Prostate gland (tissue), 2 donors: Measurements from ENCODE around the gene SAMMSON. TPM values are rescaled to one million over a fixed set of nuclear protein-coding genes. Genes with fewer than 3 reads are reported as not detected.

Experiments
- DNase-seq: peaks from one replicate; pipeline ENCODE4 v3.0.0-alpha.2; 2019; ENCODE audit warnings: low spot score
- H3K27ac ChIP-seq, 2 donors: fragments of 200-600 bp; sonication (generic); 2 replicates each; pipeline ENCODE4 v1.5.1; 2017 to 2019
- H3K27me3 ChIP-seq: fragments of 200-600 bp; sonication (generic); replicated peaks from 2 replicates; pipeline ENCODE4 v1.5.1; 2019; ENCODE audit not compliant: insufficient read depth
- H3K36me3 ChIP-seq, 2 donors: fragments of 200-600 bp; sonication (generic); 1 replicate in 1 of 2; 2 replicates in 1 of 2; pipeline versions ENCODE4 v1.5.1 to v1.8.1; 2017 to 2019
- H3K4me1 ChIP-seq: fragments of 200-600 bp; sonication (generic); replicated peaks from 2 replicates; pipeline ENCODE4 v1.5.1; 2019
- H3K4me3 ChIP-seq, 2 donors: fragments of 200-600 bp; sonication (generic); 2 replicates each; pipeline ENCODE4 v1.5.1; 2017 to 2019
- H3K9me3 ChIP-seq: fragments of 200-600 bp; sonication (generic); 2 replicates; pipeline ENCODE4 v1.5.1; 2017
- POLR2A ChIP-seq: fragments of 450-650 bp; IDR thresholded peaks from one replicate; pipeline ENCODE4 v1.6.1; 2016; ENCODE audit warnings: antibody characterized with exemption, mild to moderate bottlenecking
- POLR2AphosphoS5 ChIP-seq: sonication (generic); formaldehyde crosslinking; IDR thresholded peaks from one replicate; pipeline ENCODE4 v1.6.1; 2017; ENCODE audit warnings: antibody characterized with exemption
- WGBS: methylation state at CpG from one replicate; pipeline ENCODE4 v1.1.5; 2018; 5-methylcytosine and 5-hydroxymethylcytosine counted together
- intact Hi-C: fragments of 100-400 bp; cut with DNase I; formaldehyde crosslinking; loops from one replicate; pipeline ENCODE4 v1.14.2; 2022
- total RNA-seq, 2 donors: library from RNA; depleted of rRNA; stranded (reverse); fragments of >200 nt; gene quantifications; one replicate each; pipeline ENCODE4 v1.1.0, GENCODE V29; 2016
- TF ChIP-seq, protein P1 (sequence below), 4 experiments: fragments of 200-600 bp in 2 of 4; fragments of 450-650 bp in 2 of 4; sonication (generic) in 2 of 4; IDR thresholded peaks; 1 replicate in 3 of 4; 2 replicates in 1 of 4; pipeline ENCODE4 v1.5.1; 2016 to 2019; ENCODE audit warnings: antibody characterized with exemption in 4 of 4, mild to moderate bottlenecking in 2 of 4, moderate library complexity in 2 of 4

SAMMSON gene
- total RNA-seq, 2 donors from 2014 or later: 0.14 to 2.8 TPM

DNA sequence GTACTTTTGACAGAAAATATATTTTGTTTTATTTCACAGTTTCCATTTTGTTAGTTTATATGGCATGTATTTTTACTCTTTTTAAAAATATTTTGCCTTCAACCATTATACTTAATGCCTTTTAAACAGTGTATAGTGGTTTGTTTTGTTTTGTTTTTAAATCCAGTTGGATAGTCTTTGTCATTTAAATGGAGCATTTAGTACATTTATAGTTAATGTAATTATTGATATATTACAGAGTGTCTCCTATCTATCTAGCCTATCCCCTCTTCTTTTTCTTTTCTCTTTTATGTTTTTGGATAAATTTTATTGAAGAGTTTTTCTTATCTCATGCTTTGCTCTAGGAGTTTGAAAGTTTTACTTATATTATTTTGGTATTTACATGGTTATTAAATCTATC is 3.6 kb downstream of the SAMMSON start:
- no peak overlapping the region for H3K4me3 ChIP-seq
- no peaks in the 10 kb centered on the region for H3K36me3 ChIP-seq
- H3K27ac ChIP-seq: no peak overlapping the region
- no peaks in the 10 kb centered on the region for H3K27me3 ChIP-seq
- intact Hi-C loops: no loop called here
- no peaks in the 10 kb centered on the region for H3K9me3 ChIP-seq
- H3K4me1 ChIP-seq: peaks cover 2% of the 10 kb centered on the region
- no peak for TF ChIP-seq POLR2AphosphoS5
- TF ChIP-seq, protein P1, sequence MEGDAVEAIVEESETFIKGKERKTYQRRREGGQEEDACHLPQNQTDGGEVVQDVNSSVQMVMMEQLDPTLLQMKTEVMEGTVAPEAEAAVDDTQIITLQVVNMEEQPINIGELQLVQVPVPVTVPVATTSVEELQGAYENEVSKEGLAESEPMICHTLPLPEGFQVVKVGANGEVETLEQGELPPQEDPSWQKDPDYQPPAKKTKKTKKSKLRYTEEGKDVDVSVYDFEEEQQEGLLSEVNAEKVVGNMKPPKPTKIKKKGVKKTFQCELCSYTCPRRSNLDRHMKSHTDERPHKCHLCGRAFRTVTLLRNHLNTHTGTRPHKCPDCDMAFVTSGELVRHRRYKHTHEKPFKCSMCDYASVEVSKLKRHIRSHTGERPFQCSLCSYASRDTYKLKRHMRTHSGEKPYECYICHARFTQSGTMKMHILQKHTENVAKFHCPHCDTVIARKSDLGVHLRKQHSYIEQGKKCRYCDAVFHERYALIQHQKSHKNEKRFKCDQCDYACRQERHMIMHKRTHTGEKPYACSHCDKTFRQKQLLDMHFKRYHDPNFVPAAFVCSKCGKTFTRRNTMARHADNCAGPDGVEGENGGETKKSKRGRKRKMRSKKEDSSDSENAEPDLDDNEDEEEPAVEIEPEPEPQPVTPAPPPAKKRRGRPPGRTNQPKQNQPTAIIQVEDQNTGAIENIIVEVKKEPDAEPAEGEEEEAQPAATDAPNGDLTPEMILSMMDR (IDR thresholded peaks at IDR 0.05): no peak
- TF ChIP-seq POLR2A: no peak
- DNase-seq: no peak

DNA sequence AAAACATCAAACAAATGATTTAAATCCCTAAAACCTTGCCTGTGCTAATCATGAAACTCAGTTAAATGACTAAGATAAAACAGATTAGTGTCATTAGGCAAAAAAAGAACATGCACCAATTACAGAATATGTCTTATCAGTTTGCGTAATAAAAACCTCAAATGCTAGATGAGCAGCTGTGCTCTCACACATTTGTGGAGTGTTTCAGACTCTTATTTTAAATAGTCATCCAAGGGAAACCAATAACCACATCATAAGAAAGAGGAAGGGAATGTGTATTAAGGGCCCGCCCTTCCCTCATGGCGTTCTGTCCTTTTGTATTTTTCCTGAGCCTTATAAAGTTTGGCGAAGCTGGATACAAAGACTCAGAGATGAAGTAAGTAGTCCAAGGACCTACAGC is 6.6 kb downstream of the SAMMSON start:
- no peak for DNase-seq
- Histone ChIP-seq H3K4me3 (no peak overlapping the region), H3K4me1 (no peaks in the 10 kb centered on the region), H3K36me3 (no peaks in the 10 kb centered on the region), H3K9me3 (no peaks in the 10 kb centered on the region), H3K27me3 (no peaks in the 10 kb centered on the region), H3K27ac (no peak overlapping the region)
- intact Hi-C loops: no loop called here
- WGBS: 83% methylated on average over 4 of the region's 4 CpGs
- TF ChIP-seq, protein P1 (IDR thresholded peaks at IDR 0.05): no peak
- no peak for TF ChIP-seq POLR2A
- TF ChIP-seq POLR2AphosphoS5: no peak

DNA sequence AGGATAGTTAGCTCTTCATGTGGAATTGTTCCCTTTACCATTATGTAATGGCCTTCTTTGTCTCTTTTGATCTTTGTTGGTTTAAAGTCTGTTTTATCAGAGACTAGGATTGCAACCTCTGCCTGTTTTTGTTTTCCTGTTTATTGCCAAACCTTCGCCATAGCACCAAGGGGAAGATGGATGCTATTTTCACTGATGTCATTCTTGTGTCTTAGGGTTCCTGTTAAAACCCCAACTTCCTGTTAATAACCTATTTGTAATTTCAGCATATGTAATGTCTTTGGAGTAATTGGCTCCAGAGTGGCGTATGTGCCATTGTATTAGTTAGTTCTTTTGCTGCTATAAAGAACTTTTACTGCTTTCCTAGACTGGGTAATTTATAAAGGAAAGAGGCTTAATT is 10.8 kb downstream of the SAMMSON start:
- TF ChIP-seq POLR2AphosphoS5 (no peak), POLR2A (no peak)
- TF ChIP-seq, protein P1 (IDR thresholded peaks at IDR 0.05): no peak
- Histone ChIP-seq H3K4me1 (no peaks in the 10 kb centered on the region), H3K27ac (no peak overlapping the region), H3K4me3 (no peak overlapping the region), H3K27me3 (no peaks in the 10 kb centered on the region), H3K36me3 (no peaks in the 10 kb centered on the region), H3K9me3 (no peaks in the 10 kb centered on the region)
- DNase-seq: no peak
- intact Hi-C loops: no loop called here
- WGBS: 96% methylated on average over 2 of the region's 2 CpGs

DNA sequence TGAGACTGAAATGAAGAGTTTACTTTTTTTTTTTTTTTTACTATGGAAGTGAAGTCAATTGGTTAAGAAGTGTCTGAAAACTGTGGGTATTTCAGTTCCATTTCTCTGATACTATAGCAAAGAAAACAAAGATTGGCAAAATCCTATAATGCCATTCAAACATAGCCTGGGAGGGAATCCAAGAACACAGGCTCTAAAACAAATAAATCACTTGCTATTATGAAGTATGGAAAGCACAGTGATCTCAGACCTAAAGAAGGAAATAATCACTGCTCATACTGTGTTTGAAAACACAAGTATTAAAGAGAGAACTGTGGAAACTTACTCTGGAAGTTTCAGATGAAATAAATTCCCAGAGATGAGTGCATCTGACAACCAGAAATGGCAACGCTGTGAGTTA is 12.0 kb downstream of the SAMMSON start:
- TF ChIP-seq POLR2AphosphoS5: peak; percentile 23
- TF ChIP-seq, protein P1 (IDR thresholded peaks at IDR 0.05): no peak
- TF ChIP-seq POLR2A: no peak
- WGBS: 27% methylated on average over 1 of the region's 1 CpG
- Histone ChIP-seq H3K4me3 (no peak overlapping the region), H3K27me3 (no peaks in the 10 kb centered on the region), H3K27ac (peak overlapping the region in 1 of 2 donors; percentile 27), H3K36me3 (no peaks in the 10 kb centered on the region), H3K4me1 (no peaks in the 10 kb centered on the region), H3K9me3 (no peaks in the 10 kb centered on the region)
- DNase-seq: no peak
- intact Hi-C loops: no loop called here

DNA sequence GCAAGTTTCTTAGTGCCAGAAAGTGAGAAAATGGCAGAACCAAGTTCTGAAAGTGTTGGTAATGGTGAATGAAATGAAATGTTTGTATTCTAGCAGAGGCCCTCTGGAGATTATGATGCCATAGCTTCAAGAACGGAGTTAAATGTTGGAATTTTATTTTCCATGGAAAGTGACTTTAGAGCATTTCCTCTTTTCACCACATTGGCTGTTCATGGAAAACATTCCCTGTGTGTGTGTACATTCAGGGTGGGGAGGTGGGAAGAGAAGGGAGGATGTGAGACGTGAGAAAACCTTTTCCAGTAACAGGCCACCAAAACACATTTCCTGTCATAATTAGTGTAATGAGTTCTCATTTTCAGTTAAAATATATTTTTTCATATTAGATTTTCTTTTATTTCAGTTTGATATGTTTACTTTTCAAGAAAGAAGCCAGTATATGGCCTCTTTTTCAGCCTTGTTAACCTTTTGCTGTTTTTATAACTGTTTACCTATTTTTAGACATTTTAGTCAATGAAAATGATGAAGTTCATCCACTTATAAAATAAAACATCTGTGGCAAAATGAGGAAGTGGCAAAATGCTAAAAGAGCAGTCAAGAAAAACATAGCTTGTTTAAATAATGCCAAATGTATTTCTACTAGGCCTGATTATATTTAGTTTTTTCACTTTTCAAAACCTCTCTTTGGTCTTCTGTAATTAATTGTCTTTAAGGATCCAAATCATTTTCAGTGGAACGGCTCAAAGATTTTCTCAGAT is 21.6 kb downstream of the SAMMSON start:
- no peaks in the 10 kb centered on the region for H3K36me3 ChIP-seq
- no peaks in the 10 kb centered on the region for H3K9me3 ChIP-seq
- DNase-seq: no peak
- H3K4me1 ChIP-seq: no peaks in the 10 kb centered on the region
- no peaks in the 10 kb centered on the region for H3K27me3 ChIP-seq
- H3K4me3 ChIP-seq: no peak overlapping the region
- no peak overlapping the region for H3K27ac ChIP-seq
- TF ChIP-seq POLR2AphosphoS5: no peak
- TF ChIP-seq POLR2A: no peak
- TF ChIP-seq, protein P1 (IDR thresholded peaks at IDR 0.05): no peak
- 69% methylated on average over 3 of the region's 3 CpGs for WGBS
- intact Hi-C loops: no loop called here
